DMS114 treated with DMSO at 0.1 percent for 48 hours (cell line): ENCODE data around the gene RPL23.

Source experiments
- DNase-seq: peaks from one replicate; lab custom pipeline; 2025; ENCODE audit not compliant: unreplicated experiment; lab: John Stamatoyannopoulos, UW

The RPL23 gene

GRCh38 chr17:38853292-38854219 is at the start of gene RPL23:
Gene RPL23 (minus strand): TSS chr17:38853721. CDS start chr17:38853710, 11 bp downstream.
- DNase-seq, result peak; percentile 96

GRCh38 chr17:38900978-38901656 is 47.6 kb upstream of the RPL23 start:
- DNase-seq, result no peak

- DNase-seq, result no peak
Observed at GRCh38 chr17:38899421-38899820, 45.9 kb upstream of the RPL23 start.

- DNase-seq, result no peak
Observed at GRCh38 chr17:38898812-38899348, 45.4 kb upstream of the RPL23 start.

GRCh38 chr17:38898291-38898679 is 44.8 kb upstream of the RPL23 start:
- no peak for DNase-seq

- no peak for DNase-seq
Observed at GRCh38 chr17:38897671-38898290, 44.3 kb upstream of the RPL23 start.

- no peak for DNase-seq
Observed at GRCh38 chr17:38897176-38897575, 43.7 kb upstream of the RPL23 start.

- DNase-seq, result no peak
Observed at GRCh38 chr17:38896346-38896954, 42.9 kb upstream of the RPL23 start.

GRCh38 chr17:38894276-38894675 is 40.8 kb upstream of the RPL23 start:
- DNase-seq, result no peak

GRCh38 chr17:38893607-38894006 is 40.1 kb upstream of the RPL23 start:
- DNase-seq, result no peak

- DNase-seq, result no peak
Observed at GRCh38 chr17:38893113-38893512, 39.6 kb upstream of the RPL23 start.

GRCh38 chr17:38892620-38893019 is 39.1 kb upstream of the RPL23 start:
- DNase-seq, result no peak

GRCh38 chr17:38892083-38892482 is 38.6 kb upstream of the RPL23 start:
- DNase-seq, result no peak

GRCh38 chr17:38891441-38891840 is 37.9 kb upstream of the RPL23 start:
- DNase-seq, result no peak

GRCh38 chr17:38890410-38890746 is 36.9 kb upstream of the RPL23 start:
- no peak for DNase-seq

- no peak for DNase-seq
Observed at GRCh38 chr17:38889745-38890409, 36.4 kb upstream of the RPL23 start.

GRCh38 chr17:38888842-38889241 is 35.3 kb upstream of the RPL23 start:
- no peak for DNase-seq

- DNase-seq, result no peak
Observed at GRCh38 chr17:38886643-38887010, 33.1 kb upstream of the RPL23 start.

GRCh38 chr17:38885728-38886642 is 32.5 kb upstream of the RPL23 start:
- DNase-seq, result no peak
